CD14-positive monocyte (primary cell): ENCODE measurements around the gene PRDM8. TPM values are rescaled to one million over a fixed set of nuclear protein-coding genes. Genes with fewer than 3 reads are reported as not detected.

ENCODE experiments used
- DNase-seq, 3 donors: peaks; one replicate each; pipeline ENCODE4 v3.0.0-alpha.2; 2011 to 2022
- H2AFZ ChIP-seq: 2 replicates; pipeline ENCODE4 v1.6.0; 2012; ENCODE audit warnings: mild to moderate bottlenecking, low read depth, low read length, inconsistent platforms; ENCODE audit not compliant: insufficient read depth, poor library complexity, severe bottlenecking
- H3K27ac ChIP-seq, 2 donors: 1 replicate in 1 of 2; 2 replicates in 1 of 2; pipeline ENCODE4 v1.5.1; 2012 to 2013; ENCODE audit warnings: low read length in 2 of 2, control low read depth in 1 of 2, inconsistent platforms in 1 of 2, low read depth in 1 of 2, mild to moderate bottlenecking in 1 of 2
- H3K27me3 ChIP-seq, 2 donors: one replicate each; pipeline versions ENCODE4 v1.6.0 to v1.6.1; 2011 to 2013; ENCODE audit warnings: low read length in 2 of 2; ENCODE audit not compliant: control insufficient read depth in 2 of 2, insufficient read depth in 2 of 2
- H3K36me3 ChIP-seq, 2 donors: replicated peaks in 1 of 2; 1 replicate in 1 of 2; 2 replicates in 1 of 2; pipeline versions ENCODE4 v1.5.1 to v1.6.1; 2012 to 2013; ENCODE audit warnings: low read length in 2 of 2, control low read depth in 1 of 2, inconsistent platforms in 1 of 2, mild to moderate bottlenecking in 1 of 2; ENCODE audit not compliant: insufficient read depth in 2 of 2, control insufficient read depth in 1 of 2
- H3K4me1 ChIP-seq, 2 donors: 1 replicate in 1 of 2; 2 replicates in 1 of 2; pipeline versions ENCODE4 v1.5.1 to v1.6.1; 2012 to 2013; ENCODE audit warnings: low read length in 2 of 2, control low read depth in 1 of 2, inconsistent platforms in 1 of 2, mild to moderate bottlenecking in 1 of 2, moderate library complexity in 1 of 2; ENCODE audit not compliant: insufficient read depth in 2 of 2, control insufficient read depth in 1 of 2
- H3K4me2 ChIP-seq: replicated peaks from 2 replicates; pipeline ENCODE3; 2012; ENCODE audit warnings: low read length, moderate library complexity, mild to moderate bottlenecking; ENCODE audit not compliant: poor library complexity, severe bottlenecking; ENCODE audit errors: extremely low read depth
- H3K4me3 ChIP-seq, 3 experiments: fragments of 200-600 bp in 1 of 3; sonication (generic) in 1 of 3; replicated peaks in 1 of 3; 1 replicate in 2 of 3; 2 replicates in 1 of 3; pipeline ENCODE4 v1.5.1; 2011 to 2013; ENCODE audit warnings: low read length in 3 of 3, mild to moderate bottlenecking in 3 of 3, control low read depth in 2 of 3, low read depth in 2 of 3, inconsistent platforms in 1 of 3, moderate library complexity in 1 of 3
- H3K79me2 ChIP-seq: 2 replicates; pipeline ENCODE4 v1.6.0; 2012; ENCODE audit warnings: mild to moderate bottlenecking, control low read depth, inconsistent platforms, low read length, moderate library complexity; ENCODE audit not compliant: insufficient read depth
- H3K9ac ChIP-seq: 2 replicates; pipeline ENCODE4 v1.6.0; 2017; ENCODE audit warnings: low read length, mild to moderate bottlenecking; ENCODE audit not compliant: insufficient read depth, poor library complexity, severe bottlenecking
- H3K9me3 ChIP-seq, 2 donors: replicated peaks in 1 of 2; 1 replicate in 1 of 2; 2 replicates in 1 of 2; pipeline versions ENCODE4 v1.5.1 to v1.6.1; 2012 to 2013; ENCODE audit warnings: low read length in 2 of 2, control low read depth in 1 of 2; ENCODE audit not compliant: control insufficient read depth in 1 of 2, insufficient read depth in 1 of 2
- H4K20me1 ChIP-seq: 2 replicates; pipeline ENCODE4 v1.6.0; 2012; ENCODE audit warnings: mild to moderate bottlenecking, low read length, control low read depth, moderate library complexity; ENCODE audit not compliant: insufficient read depth
- H3K27ac Mint-ChIP-seq, 7 donors: one replicate each; pipeline ENCODE4 v1.8.0; 2020; ENCODE audit warnings: mild to moderate bottlenecking in 7 of 7, mixed read lengths in 7 of 7, moderate library complexity in 6 of 7, inconsistent platforms in 2 of 7
- H3K27me3 Mint-ChIP-seq, 3 donors: one replicate each; pipeline ENCODE4 v1.8.0; 2021 to 2022; ENCODE audit warnings: low read depth in 3 of 3, mild to moderate bottlenecking in 3 of 3, mixed read lengths in 3 of 3, moderate library complexity in 3 of 3, inconsistent platforms in 1 of 3
- H3K36me3 Mint-ChIP-seq, 2 donors: one replicate each; pipeline ENCODE4 v1.8.0; 2020; ENCODE audit warnings: mixed read lengths in 2 of 2, inconsistent platforms in 1 of 2, mild to moderate bottlenecking in 1 of 2
- H3K4me1 Mint-ChIP-seq: one replicate; pipeline ENCODE4 v1.8.0; 2020; ENCODE audit warnings: mild to moderate bottlenecking, mixed read lengths
- H3K4me3 Mint-ChIP-seq, 2 donors: one replicate each; pipeline ENCODE4 v1.8.0; 2020; ENCODE audit warnings: mild to moderate bottlenecking in 2 of 2, mixed read lengths in 2 of 2, moderate library complexity in 1 of 2
- H3K9me3 Mint-ChIP-seq, 7 donors: one replicate each; pipeline ENCODE4 v1.8.0; 2020 to 2022; ENCODE audit warnings: mixed read lengths in 7 of 7, mild to moderate bottlenecking in 6 of 7, moderate library complexity in 6 of 7, inconsistent platforms in 2 of 7
- CTCF ChIP-seq: fragments of 200-600 bp; IDR thresholded peaks from one replicate; pipeline ENCODE4 v1.8.0; 2022; ENCODE audit warnings: antibody characterized with exemption, mild to moderate bottlenecking
- WGBS: methylation state at CpG from one replicate; pipeline ENCODE4 v1.1.5; 2013; ENCODE audit warnings: missing lambda C conversion rate; ENCODE audit not compliant: insufficient coverage; 5-methylcytosine and 5-hydroxymethylcytosine counted together
- intact Hi-C, 2 donors: fragments of 100-400 bp; cut with micrococcal nuclease; formaldehyde crosslinking; loops; one replicate each; pipeline versions ENCODE4 v1.15.0 to v1.15.1; 2023
- polyA plus RNA-seq, 3 donors: library from polyadenylated mRNA; depleted of rRNA in 1 of 3; unstranded in 2 of 3; stranded (reverse) in 1 of 3; fragments of 300-500 nt in 2 of 3; fragments of >200 nt in 1 of 3; fragmentation: Illumina TruSeq in 2 of 3; gene quantifications; 1 replicate in 2 of 3; 2 replicates in 1 of 3; pipeline ENCODE4 v1.2.3, GENCODE V29; 2012 to 2021

Gene PRDM8
- polyA plus RNA-seq, 3 donors: 0.22 to 0.77 (median 0.23) TPM

GRCh38 chr4:80188801-80189458 lies 8.4 kb upstream of the PRDM8 start:
- Histone ChIP-seq H4K20me1 (no peaks in the 10 kb centered on the region), H3K9ac (no peak overlapping the region), H3K4me1 (peaks cover 20 to 24% of the 10 kb centered on the region in 2 donors), H3K79me2 (no peaks in the 10 kb centered on the region), H3K4me3 (no peak overlapping the region), H3K27me3 (peaks cover 9 to 32% of the 10 kb centered on the region in 2 donors), H3K9me3 (no peaks in the 10 kb centered on the region), H3K4me2 (no peak overlapping the region), H3K27ac (no peak overlapping the region), H3K36me3 (no peaks in the 10 kb centered on the region), H2AFZ (no peak overlapping the region)
- intact Hi-C loops: loop anchor here (5.0 to 10.0 kb wide), 2 partner anchors 64 to 137 kb away; no protein-coding TSS in a partner anchor
- H3K27ac Mint-ChIP-seq: no peak overlapping the region
- 87% methylated on average over 38 of the region's 43 CpGs for WGBS
- peaks cover 24 to 35% (median 27%) of the 10 kb centered on the region in 3 donors for H3K27me3 Mint-ChIP-seq
- TF ChIP-seq CTCF: no peak
- H3K4me1 Mint-ChIP-seq: peaks cover 19% of the 10 kb centered on the region
- H3K36me3 Mint-ChIP-seq: peaks cover 8 to 10% of the 10 kb centered on the region in 2 donors
- peaks cover 0 to 13% (median 4%) of the 10 kb centered on the region in 7 donors for H3K9me3 Mint-ChIP-seq
- H3K4me3 Mint-ChIP-seq: no peak overlapping the region
- DNase-seq: no peak

- H2AFZ ChIP-seq: no peak overlapping the region
- H3K36me3 Mint-ChIP-seq: peaks cover 8 to 10% of the 10 kb centered on the region in 2 donors
- no peaks in the 10 kb centered on the region for H4K20me1 ChIP-seq
- peaks cover 18% of the 10 kb centered on the region in 2 donors for H3K4me1 ChIP-seq
- intact Hi-C loops: loop anchor here (5.0 to 10.0 kb wide), 2 partner anchors 65 to 137 kb away; no protein-coding TSS in a partner anchor
- TF ChIP-seq CTCF: no peak
- no peaks in the 10 kb centered on the region for H3K9me3 ChIP-seq
- H3K27ac ChIP-seq: no peak overlapping the region
- no peak overlapping the region for H3K9ac ChIP-seq
- no peak overlapping the region for H3K4me2 ChIP-seq
- H3K36me3 ChIP-seq: no peaks in the 10 kb centered on the region
- H3K79me2 ChIP-seq: no peaks in the 10 kb centered on the region
- H3K27ac Mint-ChIP-seq: no peak overlapping the region
- no peak for DNase-seq
- peaks cover 17% of the 10 kb centered on the region for H3K4me1 Mint-ChIP-seq
- 67% methylated on average over 2 of the region's 3 CpGs for WGBS
- peaks cover 9 to 36% of the 10 kb centered on the region in 2 donors for H3K27me3 ChIP-seq
- peaks cover 0 to 13% (median 4%) of the 10 kb centered on the region in 7 donors for H3K9me3 Mint-ChIP-seq
- no peak overlapping the region for H3K4me3 Mint-ChIP-seq
- H3K27me3 Mint-ChIP-seq: peaks cover 23 to 29% (median 27%) of the 10 kb centered on the region in 3 donors
- no peak overlapping the region for H3K4me3 ChIP-seq
These were observed 7.7 kb upstream of the PRDM8 start for GRCh38 chr4:80189581-80189955.
